Non-pigmented ciliary epithelial cell (primary cell): ENCODE results near the gene TOP1.
"Not testable (repeated sequence)": the region's sequence is repeated elsewhere in the genome, so short reads cannot be mapped to it uniquely, and the experiment has no call there.

Experiments used
- DNase-seq: peaks from one replicate; pipeline ENCODE4 v3.0.0-alpha.2; 2010; ENCODE audit warnings: low read depth

The TOP1 gene

GRCh38 chr20:41094353-41095055, 65.9 kb downstream of the TOP1 start:
- no peak for DNase-seq

GRCh38 chr20:41095110-41095969, 66.7 kb downstream of the TOP1 start:
- no peak for DNase-seq

- DNase-seq: no peak
Measured at GRCh38 chr20:41098703-41099250, 70.2 kb downstream of the TOP1 start.

- no peak for DNase-seq
Measured at GRCh38 chr20:41100001-41100480, 71.4 kb downstream of the TOP1 start.

GRCh38 chr20:41101660-41102059, 73.0 kb downstream of the TOP1 start:
- no peak for DNase-seq

- DNase-seq: no peak
Measured at GRCh38 chr20:41108531-41108930, 79.9 kb downstream of the TOP1 start.

- DNase-seq: no peak
Measured at GRCh38 chr20:41110012-41110411, 81.4 kb downstream of the TOP1 start.

- DNase-seq: no peak
Measured at GRCh38 chr20:41110930-41111577, 82.4 kb downstream of the TOP1 start.

- DNase-seq: no peak
Measured at GRCh38 chr20:41111578-41111951, 82.9 kb downstream of the TOP1 start.

- DNase-seq: no peak
Measured at GRCh38 chr20:41116282-41116956, 87.8 kb downstream of the TOP1 start.

- not testable (repeated sequence) for DNase-seq
Measured at GRCh38 chr20:41118159-41118558, 89.5 kb downstream of the TOP1 start.

GRCh38 chr20:41118632-41119031, 90.0 kb downstream of the TOP1 start:
- DNase-seq: no peak

GRCh38 chr20:41119614-41120561, 91.3 kb downstream of the TOP1 start:
- DNase-seq: no peak

- no peak for DNase-seq
Measured at GRCh38 chr20:41121399-41121798, 92.8 kb downstream of the TOP1 start.

- no peak for DNase-seq
Measured at GRCh38 chr20:41123631-41124030, 95.0 kb downstream of the TOP1 start.

- no peak for DNase-seq
Measured at GRCh38 chr20:41124451-41125094, 96.0 kb downstream of the TOP1 start.

- no peak for DNase-seq
Measured at GRCh38 chr20:41125530-41126457, 97.2 kb downstream of the TOP1 start.

- DNase-seq: no peak
Measured at GRCh38 chr20:41126719-41127118, 98.1 kb downstream of the TOP1 start.

- not testable (repeated sequence) for DNase-seq
Measured at GRCh38 chr20:41128317-41128716, 99.7 kb downstream of the TOP1 start.
